ENCODE measurements around the gene KCTD15. TPM values are rescaled to one million over a fixed set of nuclear protein-coding genes. Genes with fewer than 3 reads are reported as not detected.

KCTD15 gene
- total RNA-seq, 1 donor from 2014 or later, result 9.9 TPM

DNA sequence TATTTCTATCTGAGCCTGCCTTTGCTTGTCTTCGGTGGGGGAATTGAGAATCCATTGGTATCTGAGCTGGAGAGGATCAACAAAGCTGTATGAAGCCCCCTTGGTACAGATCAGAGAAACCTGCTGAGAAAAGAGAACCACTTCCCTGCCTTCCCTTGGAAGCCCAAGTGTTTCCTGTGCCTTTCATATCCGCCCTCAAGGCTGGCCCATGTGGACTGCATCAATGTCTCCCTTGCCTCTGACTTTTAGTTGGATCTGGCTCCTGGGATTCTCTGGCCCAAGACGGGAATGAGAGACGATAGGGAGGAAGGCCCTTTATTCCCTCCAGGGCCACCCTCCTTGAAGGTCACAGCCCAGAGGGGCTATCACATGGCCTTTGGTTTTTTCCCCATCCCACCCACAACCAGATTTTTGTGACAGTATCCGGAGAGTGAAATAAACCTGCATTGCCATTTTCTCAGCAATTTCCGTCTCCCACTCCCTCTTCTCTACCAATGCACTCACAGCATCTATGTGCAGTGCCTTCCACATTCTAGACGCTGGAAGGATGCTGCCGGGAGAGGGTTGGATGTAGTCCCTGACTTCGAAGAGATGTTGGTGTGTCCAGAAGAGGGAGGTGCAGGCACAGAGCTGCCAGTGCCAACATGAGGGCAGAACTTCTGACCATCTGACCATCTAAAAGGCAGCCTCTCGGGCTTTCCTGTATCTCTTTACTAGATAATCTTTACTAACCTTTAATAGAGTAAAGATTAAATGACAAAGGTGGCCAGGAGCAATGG, 63.8 kb downstream of the KCTD15 start:
- DNase-seq, result no peak
- H3K27ac ChIP-seq (replicated peaks), result no peak overlapping the region
- intact Hi-C loops (cut with micrococcal nuclease), result no loop called here

DNA sequence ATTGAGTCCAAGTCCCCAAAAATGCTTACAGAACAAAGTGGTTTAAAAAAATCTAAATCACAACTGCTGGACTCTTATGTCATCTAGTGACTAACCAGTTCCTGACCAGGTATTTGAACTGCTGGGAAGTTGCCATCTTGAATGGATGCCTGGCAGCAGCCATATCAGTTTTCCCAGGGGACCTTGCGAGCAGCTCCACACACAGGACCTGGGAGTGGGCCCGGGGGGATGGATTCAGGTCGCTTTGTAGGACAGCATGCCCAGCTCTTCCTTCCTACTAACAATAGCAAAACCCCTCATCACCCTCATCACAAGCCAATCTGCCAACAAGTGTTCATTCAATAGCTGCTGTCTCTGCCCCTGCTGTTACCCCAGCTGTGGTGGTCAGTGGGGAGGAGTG, 65.3 kb downstream of the KCTD15 start:
- Histone ChIP-seq H3K4me1 (peaks cover 5% of the 10 kb centered on the region), H3K4me3 (no peak overlapping the region), H3K36me3 (no peaks in the 10 kb centered on the region), H3K27ac (replicated peaks) (no peak overlapping the region), H3K9me3 (replicated peaks) (no peaks in the 10 kb centered on the region), H3K27me3 (ENCODE audit: low read depth) (peaks cover 5% of the 10 kb centered on the region)
- intact Hi-C loops (cut with micrococcal nuclease), result no loop called here
- TF ChIP-seq CTCF (IDR thresholded peaks at IDR 0.05; ENCODE audit: borderline replicate concordance), result no peak
- DNase-seq, result no peak

More for the DNA sequence above, 63.8 kb downstream of the KCTD15 start:
- peaks cover 5% of the 10 kb centered on the region for H3K27me3 ChIP-seq (ENCODE audit: low read depth)
- peaks cover 5% of the 10 kb centered on the region for H3K4me1 ChIP-seq
- H3K4me3 ChIP-seq, result no peak overlapping the region
- H3K36me3 ChIP-seq, result no peaks in the 10 kb centered on the region
- no peaks in the 10 kb centered on the region for H3K9me3 ChIP-seq (replicated peaks)
- no peak for TF ChIP-seq CTCF (IDR thresholded peaks at IDR 0.05; ENCODE audit: borderline replicate concordance)

DNA sequence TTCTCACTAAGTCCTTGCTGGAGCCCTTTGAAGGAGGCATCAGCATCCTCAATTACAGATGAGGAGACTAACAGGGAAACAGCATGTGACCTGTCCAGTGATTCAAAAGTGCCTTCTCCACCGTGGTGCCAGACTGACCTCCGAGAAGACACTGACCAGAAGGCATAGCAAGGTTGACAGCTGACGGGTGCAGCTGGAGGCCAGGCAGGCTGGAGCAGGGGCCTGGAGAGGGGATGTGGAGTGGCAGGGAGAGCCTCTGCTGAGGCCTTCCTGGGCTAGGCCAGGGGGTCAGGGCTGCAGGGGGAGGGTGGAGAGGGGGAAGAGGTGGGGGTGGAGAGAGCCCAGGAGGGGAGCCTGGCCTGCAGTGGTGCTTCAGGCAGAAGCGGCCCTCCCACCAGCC, 66.3 kb downstream of the KCTD15 start:
- Histone ChIP-seq H3K4me3 (no peak overlapping the region), H3K36me3 (no peaks in the 10 kb centered on the region), H3K9me3 (replicated peaks) (no peaks in the 10 kb centered on the region), H3K27ac (replicated peaks) (no peak overlapping the region), H3K4me1 (peaks cover 6% of the 10 kb centered on the region), H3K27me3 (ENCODE audit: low read depth) (peaks cover 5% of the 10 kb centered on the region)
- intact Hi-C loops (cut with micrococcal nuclease), result no loop called here
- DNase-seq, result no peak
- TF ChIP-seq CTCF (IDR thresholded peaks at IDR 0.05; ENCODE audit: borderline replicate concordance), result no peak

DNA sequence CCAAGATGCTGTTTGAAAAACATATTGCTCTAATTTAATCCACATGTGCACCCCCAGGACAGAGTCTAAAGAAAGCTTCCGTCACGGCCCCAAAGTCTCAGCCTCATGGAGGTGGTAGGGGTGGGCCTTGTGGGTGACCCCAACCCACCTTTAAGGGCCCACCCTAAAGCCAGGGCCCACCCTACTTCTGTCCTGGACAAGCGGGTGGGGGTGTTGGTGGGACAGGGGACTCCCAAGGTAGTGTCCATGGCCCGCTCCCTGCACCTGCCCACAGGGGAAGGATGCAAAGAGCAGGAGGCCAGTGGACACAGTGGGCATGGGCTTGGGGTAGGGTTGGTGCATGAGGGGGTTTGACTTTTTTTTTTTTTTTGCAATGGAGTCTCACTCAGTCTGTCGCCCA, 66.8 kb downstream of the KCTD15 start:
- no peak overlapping the region for H3K4me3 ChIP-seq
- H3K4me1 ChIP-seq, result peaks cover 10% of the 10 kb centered on the region
- intact Hi-C loops (cut with micrococcal nuclease), result no loop called here
- no peak overlapping the region for H3K27ac ChIP-seq (replicated peaks)
- no peak for DNase-seq
- no peaks in the 10 kb centered on the region for H3K9me3 ChIP-seq (replicated peaks)
- peaks cover 5% of the 10 kb centered on the region for H3K27me3 ChIP-seq (ENCODE audit: low read depth)
- H3K36me3 ChIP-seq, result no peaks in the 10 kb centered on the region
- no peak for TF ChIP-seq CTCF (IDR thresholded peaks at IDR 0.05; ENCODE audit: borderline replicate concordance)

GRCh38 chr19:33864311-33864850, 67.7 kb downstream of the KCTD15 start:
- no peaks in the 10 kb centered on the region for H3K36me3 ChIP-seq
- peaks cover 18% of the 10 kb centered on the region for H3K4me1 ChIP-seq
- intact Hi-C loops (cut with micrococcal nuclease), result no loop called here
- no peak overlapping the region for H3K4me3 ChIP-seq
- TF ChIP-seq CTCF (IDR thresholded peaks at IDR 0.05; ENCODE audit: borderline replicate concordance), result no peak
- no peaks in the 10 kb centered on the region for H3K9me3 ChIP-seq (replicated peaks)
- H3K27ac ChIP-seq (replicated peaks), result no peak overlapping the region
- DNase-seq, result no peak
- H3K27me3 ChIP-seq (ENCODE audit: low read depth), result no peaks in the 10 kb centered on the region

Data from left ventricle myocardium inferior (tissue), 1 donor.